Naive thymus-derived CD8-positive, alpha-beta T cell (primary cell): ENCODE data around the gene EME2. TPM values are rescaled to one million over a fixed set of nuclear protein-coding genes. Genes with fewer than 3 reads are reported as not detected.

Experiments used
- ATAC-seq, 2 donors: fragments of 150-1000 bp; cut with Tn5 transposase in 1 of 2; sonication (Bioruptor Pico), chemical (Tn5 transposase) in 1 of 2; 1 replicate in 1 of 2; 2 replicates in 1 of 2; pipeline ENCODE4 v1.10.0; 2021; ENCODE audit warnings: mild to moderate bottlenecking in 2 of 2, moderate library complexity in 2 of 2
- POLR2A ChIA-PET: fragments of 350-600 bp; sonication (Branson Sonifier 250); formaldehyde crosslinking; loops from one replicate; lab custom pipeline; 2021; ENCODE audit warnings: antibody characterized with exemption; lab: Charles Lee
- DNase-seq, 10 donors: peaks; one replicate each; pipeline versions ENCODE4 v3.0.0 to v3.0.0-alpha.2; 2020 to 2022
- H3K27ac Mint-ChIP-seq, 10 donors: one replicate each; pipeline ENCODE4 v1.8.0; 2020 to 2022; ENCODE audit warnings: mild to moderate bottlenecking in 10 of 10, mixed read lengths in 10 of 10, moderate library complexity in 4 of 10, inconsistent platforms in 1 of 10
- H3K27me3 Mint-ChIP-seq, 5 donors: one replicate each; pipeline ENCODE4 v1.8.0; 2021 to 2022; ENCODE audit warnings: mixed read lengths in 5 of 5
- H3K36me3 Mint-ChIP-seq, 3 donors: one replicate each; pipeline ENCODE4 v1.8.0; 2020 to 2022; ENCODE audit warnings: mixed read lengths in 3 of 3, mild to moderate bottlenecking in 2 of 3, inconsistent platforms in 1 of 3
- H3K4me1 Mint-ChIP-seq, 4 donors: one replicate each; pipeline ENCODE4 v1.8.0; 2021 to 2022; ENCODE audit warnings: mixed read lengths in 4 of 4
- H3K4me3 Mint-ChIP-seq, 10 donors: one replicate each; pipeline ENCODE4 v1.8.0; 2020 to 2022; ENCODE audit warnings: mild to moderate bottlenecking in 10 of 10, mixed read lengths in 10 of 10, moderate library complexity in 6 of 10, inconsistent platforms in 1 of 10
- H3K9me3 Mint-ChIP-seq, 9 donors: one replicate each; pipeline ENCODE4 v1.8.0; 2020 to 2022; ENCODE audit warnings: mixed read lengths in 9 of 9, mild to moderate bottlenecking in 3 of 9, inconsistent platforms in 1 of 9, moderate library complexity in 1 of 9
- polyA plus RNA-seq, 3 donors: library from polyadenylated mRNA; unstranded; fragments of 300-500 nt; fragmentation: Illumina TruSeq; gene quantifications; one replicate each; pipeline ENCODE4 v1.2.3, GENCODE V29; 2021
- total RNA-seq, 8 experiments: library from RNA in 2 of 8; stranded (reverse) in 2 of 8; gene quantifications; one replicate each; pipeline ENCODE4 v1.2.3 and lab custom pipeline; 2021 to 2026

Gene EME2
- total and polyA plus RNA-seq, 5 experiments from 2014 or later = 0.35 to 31.5 (median 1.6) TPM

- peak overlapping the region; percentile 82 to 94 (median 88) for H3K4me3 Mint-ChIP-seq
- peak; percentile 8 to 29 for ATAC-seq
- peak overlapping the region; percentile 37 to 97 (median 92) for H3K27ac Mint-ChIP-seq
- no peaks in the 10 kb centered on the region for H3K9me3 Mint-ChIP-seq
- H3K27me3 Mint-ChIP-seq = no peaks in the 10 kb centered on the region
- POLR2A ChIA-PET = interaction anchor here (0.7 to 5.6 kb wide), 26 partner anchors 10 to 892 kb away, joined by 3 to 118 read pairs (median 6); partner anchors contain the start of genes EME2, FAHD1, HAGH and IFT140
- H3K36me3 Mint-ChIP-seq = peaks cover 0 to 13% (median 0%) of the 10 kb centered on the region in 3 donors
- peaks cover 8 to 48% (median 27%) of the 10 kb centered on the region in 4 donors for H3K4me1 Mint-ChIP-seq
- DNase-seq = peak in 6 of 10 donors; percentile 13 to 66 (median 39)
These were observed 9.3 kb downstream of the EME2 start for GRCh38 chr16:1781758-1782407.

DNA sequence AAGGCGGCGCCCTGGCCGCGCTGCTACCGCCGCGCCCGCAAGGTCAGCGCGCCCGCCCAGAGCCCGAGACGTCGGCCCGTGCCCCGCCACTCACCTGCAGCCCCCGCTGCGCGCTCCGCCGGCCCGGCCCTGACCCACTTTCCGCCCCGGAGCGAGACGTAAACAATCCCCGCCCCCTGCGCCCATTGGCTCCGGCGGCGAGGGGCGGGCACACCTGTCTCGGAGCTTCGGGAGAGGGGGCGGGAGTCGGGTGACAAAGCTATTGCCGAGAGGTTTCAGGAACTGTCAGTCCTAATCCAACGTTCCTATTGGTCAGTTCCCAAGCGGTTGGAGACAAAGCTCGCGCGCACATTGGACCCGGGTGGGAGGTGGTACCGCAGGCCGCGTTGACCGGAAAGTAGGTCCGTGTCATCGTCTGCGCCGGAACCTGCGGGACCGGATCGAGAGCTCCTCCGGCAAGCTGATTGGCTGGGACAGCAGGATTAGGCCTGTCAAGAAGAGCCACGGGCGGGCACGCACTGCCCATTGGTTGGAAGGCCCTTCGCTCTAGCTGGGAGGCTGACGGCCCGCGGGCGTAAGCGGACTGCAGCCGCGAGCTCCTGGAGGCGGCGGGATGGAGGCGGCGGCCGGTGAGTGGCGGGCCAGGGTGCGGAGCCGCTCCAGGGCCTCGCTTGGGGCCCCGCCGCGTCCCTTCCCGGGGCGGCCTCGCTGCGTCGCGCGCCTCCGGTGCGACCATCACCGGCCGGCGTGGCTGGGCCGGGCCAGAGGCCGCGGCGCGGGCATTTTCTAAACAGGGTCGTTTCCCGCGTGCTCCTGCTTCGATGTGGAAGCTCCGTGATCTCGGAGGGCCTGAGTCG, 10.0 kb downstream of the EME2 start, which contains the start of the genes NUBP2 and SPSB3:
Gene NUBP2, plus strand, starts transcription at position 553 of the 857 bp plus-strand sequence. Its CDS starts 61 bp downstream, at position 614.
Gene SPSB3, minus strand, starts transcription at position 164 of the 857 bp plus-strand sequence. CDS start 1,088 bp downstream, outside the sequence.
- peak within 1 kb of the TSS; percentile 83 to 97 (median 93) for H3K4me3 Mint-ChIP-seq

GRCh38 chr16:1784977-1785845, 12.6 kb downstream of the EME2 start:
- peaks cover 10 to 53% (median 29%) of the 10 kb centered on the region in 4 donors for H3K4me1 Mint-ChIP-seq
- peaks cover 0 to 23% (median 6%) of the 10 kb centered on the region in 3 donors for H3K36me3 Mint-ChIP-seq
- no peaks in the 10 kb centered on the region for H3K27me3 Mint-ChIP-seq
- POLR2A ChIA-PET = interaction anchor here (1.0 to 5.6 kb wide), 2 partner anchors 13 to 39 kb away, joined by 3 to 118 read pairs; partner anchors contain the start of genes EME2, MRPS34 and NME3
- H3K9me3 Mint-ChIP-seq = no peaks in the 10 kb centered on the region
- DNase-seq (peak in 1 of 10 donors; percentile 54), ATAC-seq (no peak)
- peak overlapping the region; percentile 19 to 84 (median 60) for H3K4me3 Mint-ChIP-seq
- H3K27ac Mint-ChIP-seq = peak overlapping the region in 2 of 10 donors; percentile 57 to 75

More for the DNA sequence above, 10.0 kb downstream of the EME2 start, which contains the start of the genes NUBP2 and SPSB3:
- Mint-ChIP-seq H3K9me3 (no peaks in the 10 kb centered on the region), H3K27me3 (no peaks in the 10 kb centered on the region), H3K4me1 (peaks cover 8 to 52% (median 27%) of the 10 kb centered on the region in 4 donors), H3K27ac (peak within 1 kb of the TSS; percentile 82 to 99 (median 93)), H3K36me3 (peaks cover 0 to 13% (median 0%) of the 10 kb centered on the region in 3 donors)
- ATAC-seq (peak; percentile 86 to 87), DNase-seq (peak; percentile 90 to 99 (median 97))
- POLR2A ChIA-PET = interaction anchor here (0.6 to 5.6 kb wide), 37 partner anchors 9 to 891 kb away, joined by 3 to 118 read pairs (median 4); partner anchors contain the start of genes CCNF, EME2, FAHD1 and HAGH

- Mint-ChIP-seq H3K9me3 (no peaks in the 10 kb centered on the region), H3K4me3 (peak overlapping the region in 1 of 10 donors; percentile 3)
- peak in 1 of 10 donors; percentile 45 for DNase-seq
These were observed 13.2 kb downstream of the EME2 start for GRCh38 chr16:1785846-1786170.

GRCh38 chr16:1786242-1787055, 13.8 kb downstream of the EME2 start:
- no peak for ATAC-seq
- peak in 1 of 10 donors; percentile 53 for DNase-seq
- peaks cover 10 to 45% (median 22%) of the 10 kb centered on the region in 4 donors for H3K4me1 Mint-ChIP-seq
- no peaks in the 10 kb centered on the region for H3K9me3 Mint-ChIP-seq
- H3K27me3 Mint-ChIP-seq = no peaks in the 10 kb centered on the region
- peak overlapping the region in 1 of 10 donors; percentile 10 for H3K4me3 Mint-ChIP-seq
- POLR2A ChIA-PET = interaction anchor here (5.6 kb wide), 1 partner anchor 14 kb away, joined by 118 read pairs; the partner anchor contains the start of genes EME2, MRPS34 and NME3
- H3K36me3 Mint-ChIP-seq = peaks cover 0 to 21% (median 6%) of the 10 kb centered on the region in 3 donors
- H3K27ac Mint-ChIP-seq = no peak overlapping the region

More at GRCh38 chr16:1785846-1786170, 13.2 kb downstream of the EME2 start:
- Mint-ChIP-seq H3K36me3 (peaks cover 0 to 21% (median 6%) of the 10 kb centered on the region in 3 donors), H3K4me1 (peaks cover 10 to 51% (median 28%) of the 10 kb centered on the region in 4 donors), H3K27me3 (no peaks in the 10 kb centered on the region), H3K27ac (peak overlapping the region in 1 of 10 donors; percentile 62)
- ATAC-seq = no peak
- POLR2A ChIA-PET = interaction anchor here (1.0 to 5.6 kb wide), 2 partner anchors 14 to 39 kb away, joined by 3 to 118 read pairs; partner anchors contain the start of genes EME2, MRPS34 and NME3

DNA sequence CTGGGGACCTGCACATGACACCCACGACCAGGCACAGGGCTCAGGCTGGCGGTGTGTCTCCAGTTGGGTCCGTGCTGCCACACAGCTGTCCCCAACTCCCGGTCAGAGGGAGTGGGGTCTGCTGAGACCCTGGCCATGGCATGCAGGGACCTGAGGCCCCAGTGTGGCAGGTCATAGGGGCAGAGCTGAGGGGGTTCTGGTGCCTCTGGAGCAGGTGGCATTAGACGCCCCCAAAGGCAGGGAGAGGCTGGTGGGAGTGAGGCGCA, 14.4 kb downstream of the EME2 start:
- H3K27ac Mint-ChIP-seq = no peak overlapping the region
- H3K36me3 Mint-ChIP-seq = peaks cover 0 to 21% (median 6%) of the 10 kb centered on the region in 3 donors
- peak in 1 of 10 donors; percentile 35 for DNase-seq
- H3K4me1 Mint-ChIP-seq = peaks cover 6 to 41% (median 17%) of the 10 kb centered on the region in 4 donors
- H3K4me3 Mint-ChIP-seq = no peak overlapping the region
- POLR2A ChIA-PET = no interaction called here
- ATAC-seq = no peak
- no peaks in the 10 kb centered on the region for H3K27me3 Mint-ChIP-seq
- H3K9me3 Mint-ChIP-seq = no peaks in the 10 kb centered on the region

- Mint-ChIP-seq H3K9me3 (no peaks in the 10 kb centered on the region), H3K36me3 (peaks cover 0 to 21% (median 6%) of the 10 kb centered on the region in 3 donors), H3K4me1 (peaks cover 6 to 39% (median 16%) of the 10 kb centered on the region in 4 donors), H3K27me3 (no peaks in the 10 kb centered on the region), H3K4me3 (no peak overlapping the region), H3K27ac (no peak overlapping the region)
- POLR2A ChIA-PET = interaction anchor here (0.6 kb wide), 1 partner anchor 1027 kb away, joined by 8 read pairs; the partner anchor contains the start of gene MSLN
- no peak for ATAC-seq
- DNase-seq = peak in 1 of 10 donors; percentile 57
These were observed 14.9 kb downstream of the EME2 start for GRCh38 chr16:1787322-1788094.

DNA sequence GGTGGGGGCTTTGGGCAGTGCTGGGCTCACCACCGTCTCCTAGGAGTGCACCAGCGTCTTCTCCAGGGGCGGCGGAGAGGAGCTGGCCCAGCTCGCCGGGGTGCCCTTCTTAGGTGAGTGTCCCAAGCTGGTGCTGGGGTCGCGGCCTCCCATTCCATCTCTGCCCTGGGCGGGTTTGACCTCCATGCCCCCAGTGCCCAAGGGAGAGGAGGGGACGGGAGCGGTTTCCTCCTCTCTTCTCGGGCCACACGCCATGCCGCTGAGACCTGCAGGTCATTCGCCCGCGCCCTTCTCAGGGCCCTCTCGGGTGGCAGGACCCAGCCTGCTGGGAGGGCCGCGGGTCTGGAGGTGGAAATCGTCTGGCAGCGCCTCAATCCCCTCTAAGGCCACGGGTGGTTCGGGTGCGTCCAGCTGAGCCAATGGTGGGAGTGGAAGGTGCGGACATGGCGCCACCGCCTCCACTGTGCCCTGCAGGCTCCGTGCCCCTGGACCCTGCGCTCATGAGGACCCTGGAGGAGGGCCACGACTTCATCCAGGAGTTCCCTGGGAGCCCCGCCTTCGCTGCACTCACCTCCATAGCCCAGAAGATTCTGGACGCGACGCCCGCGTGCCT, 15.6 kb downstream of the EME2 start:
- ATAC-seq (no peak), DNase-seq (peak in 1 of 10 donors; percentile 46)
- POLR2A ChIA-PET = interaction anchor here (0.6 kb wide), 1 partner anchor 1028 kb away, joined by 8 read pairs; the partner anchor contains the start of gene MSLN
- Mint-ChIP-seq H3K4me3 (no peak overlapping the region), H3K9me3 (no peaks in the 10 kb centered on the region), H3K4me1 (peaks cover 5 to 37% (median 14%) of the 10 kb centered on the region in 4 donors), H3K27me3 (no peaks in the 10 kb centered on the region), H3K36me3 (peaks cover 0 to 20% (median 6%) of the 10 kb centered on the region in 3 donors), H3K27ac (peak overlapping the region in 1 of 10 donors; percentile 57)

- POLR2A ChIA-PET = no interaction called here
- Mint-ChIP-seq H3K27ac (peak overlapping the region in 1 of 10 donors; percentile 57), H3K36me3 (peaks cover 0 to 19% (median 6%) of the 10 kb centered on the region in 3 donors), H3K4me3 (no peak overlapping the region), H3K4me1 (peaks cover 3 to 32% (median 12%) of the 10 kb centered on the region in 4 donors), H3K9me3 (no peaks in the 10 kb centered on the region), H3K27me3 (no peaks in the 10 kb centered on the region)
- DNase-seq (peak in 1 of 10 donors; percentile 46), ATAC-seq (no peak)
These were observed 16.1 kb downstream of the EME2 start for GRCh38 chr16:1788708-1789100.

DNA sequence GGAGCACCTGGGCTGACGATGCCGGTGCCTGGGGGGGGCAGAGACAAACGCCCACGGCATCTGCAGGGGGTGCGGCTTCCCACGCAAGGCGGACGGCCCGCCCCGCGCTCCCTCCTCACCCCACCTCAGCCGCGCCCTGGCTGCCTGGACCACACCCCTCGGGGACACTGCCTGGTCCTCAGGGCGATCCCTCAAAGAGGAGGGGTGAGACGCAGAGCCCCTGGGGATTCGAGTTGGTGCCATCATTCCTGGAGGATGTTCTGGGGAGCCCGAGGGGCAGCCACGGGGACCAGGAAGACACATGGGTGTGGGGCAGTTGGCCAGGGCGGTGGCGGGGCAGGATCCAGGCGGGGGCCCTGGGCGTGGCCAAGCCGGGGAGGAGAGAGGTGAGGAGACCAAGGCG, 17.0 kb downstream of the EME2 start:
- ATAC-seq (no peak), DNase-seq (peak in 1 of 10 donors; percentile 42)
- H3K4me3 Mint-ChIP-seq = no peak overlapping the region
- H3K36me3 Mint-ChIP-seq = peaks cover 0 to 19% (median 6%) of the 10 kb centered on the region in 3 donors
- H3K4me1 Mint-ChIP-seq = peaks cover 3 to 23% (median 9%) of the 10 kb centered on the region in 4 donors
- H3K27me3 Mint-ChIP-seq = no peaks in the 10 kb centered on the region
- H3K9me3 Mint-ChIP-seq = no peaks in the 10 kb centered on the region
- POLR2A ChIA-PET = no interaction called here
- H3K27ac Mint-ChIP-seq = no peak overlapping the region
